ENCODE results near the gene MCTP1.

- no peak for TF ChIP-seq RAD21 (CRISPR knock-in tag; conservative IDR thresholded peaks at IDR 0.05 in 1 of 2, IDR thresholded peaks at IDR 0.05 in 1 of 2)
- no peak for TF ChIP-seq MYNN (IDR thresholded peaks at IDR 0.05)
- no peak for TF ChIP-seq MYNN (CRISPR knock-in tag; IDR thresholded peaks at IDR 0.05)
- no peak for TF ChIP-seq CTCF (IDR thresholded peaks at IDR 0.05 in 2 of 3, conservative IDR thresholded peaks at IDR 0.05 in 1 of 3; ENCODE audit: insufficient read depth in 2 of 3, low read depth in 1 of 3, low read length in 3 of 3)
- TF ChIP-seq, protein P1, sequence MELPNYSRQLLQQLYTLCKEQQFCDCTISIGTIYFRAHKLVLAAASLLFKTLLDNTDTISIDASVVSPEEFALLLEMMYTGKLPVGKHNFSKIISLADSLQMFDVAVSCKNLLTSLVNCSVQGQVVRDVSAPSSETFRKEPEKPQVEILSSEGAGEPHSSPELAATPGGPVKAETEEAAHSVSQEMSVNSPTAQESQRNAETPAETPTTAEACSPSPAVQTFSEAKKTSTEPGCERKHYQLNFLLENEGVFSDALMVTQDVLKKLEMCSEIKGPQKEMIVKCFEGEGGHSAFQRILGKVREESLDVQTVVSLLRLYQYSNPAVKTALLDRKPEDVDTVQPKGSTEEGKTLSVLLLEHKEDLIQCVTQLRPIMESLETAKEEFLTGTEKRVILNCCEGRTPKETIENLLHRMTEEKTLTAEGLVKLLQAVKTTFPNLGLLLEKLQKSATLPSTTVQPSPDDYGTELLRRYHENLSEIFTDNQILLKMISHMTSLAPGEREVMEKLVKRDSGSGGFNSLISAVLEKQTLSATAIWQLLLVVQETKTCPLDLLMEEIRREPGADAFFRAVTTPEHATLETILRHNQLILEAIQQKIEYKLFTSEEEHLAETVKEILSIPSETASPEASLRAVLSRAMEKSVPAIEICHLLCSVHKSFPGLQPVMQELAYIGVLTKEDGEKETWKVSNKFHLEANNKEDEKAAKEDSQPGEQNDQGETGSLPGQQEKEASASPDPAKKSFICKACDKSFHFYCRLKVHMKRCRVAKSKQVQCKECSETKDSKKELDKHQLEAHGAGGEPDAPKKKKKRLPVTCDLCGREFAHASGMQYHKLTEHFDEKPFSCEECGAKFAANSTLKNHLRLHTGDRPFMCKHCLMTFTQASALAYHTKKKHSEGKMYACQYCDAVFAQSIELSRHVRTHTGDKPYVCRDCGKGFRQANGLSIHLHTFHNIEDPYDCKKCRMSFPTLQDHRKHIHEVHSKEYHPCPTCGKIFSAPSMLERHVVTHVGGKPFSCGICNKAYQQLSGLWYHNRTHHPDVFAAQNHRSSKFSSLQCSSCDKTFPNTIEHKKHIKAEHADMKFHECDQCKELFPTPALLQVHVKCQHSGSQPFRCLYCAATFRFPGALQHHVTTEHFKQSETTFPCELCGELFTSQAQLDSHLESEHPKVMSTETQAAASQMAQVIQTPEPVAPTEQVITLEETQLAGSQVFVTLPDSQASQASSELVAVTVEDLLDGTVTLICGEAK (IDR thresholded peaks at IDR 0.05): no peak
- TF ChIP-seq, protein P1 (CRISPR knock-in tag; IDR thresholded peaks at IDR 0.05): no peak
Measured at GRCh38 chr5:95237324-95237723, 47.6 kb downstream of the MCTP1 start.
